Measurements from ENCODE around the gene TRPV3.
"Not testable (repeated sequence)": the region's sequence is repeated elsewhere in the genome, so short reads cannot be mapped to it uniquely, and the experiment has no call there.

TRPV3 gene

DNA sequence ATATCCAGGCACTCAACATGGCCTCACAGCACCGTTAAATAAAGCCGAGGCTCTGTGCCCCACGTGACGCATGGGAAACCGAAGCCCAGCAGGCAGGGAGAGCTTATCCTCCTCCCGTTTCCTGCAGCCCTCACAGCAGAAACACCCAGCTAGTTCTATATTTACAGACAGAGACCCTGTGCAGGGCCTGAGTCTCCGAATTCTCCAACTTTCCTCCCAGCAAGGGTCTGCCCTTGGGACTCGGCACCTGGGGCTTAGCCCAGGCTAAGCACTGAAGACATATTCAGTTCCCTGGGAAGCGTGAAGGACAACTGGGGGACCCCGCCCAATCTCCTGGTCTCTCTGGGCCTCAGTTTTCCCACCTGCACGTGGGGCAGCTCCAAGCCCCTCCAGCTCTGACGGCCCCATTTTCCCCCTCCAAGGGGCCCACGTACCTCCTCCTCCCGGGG is 29.2 kb downstream of the TRPV3 start:
- no peak for DNase-seq (ENCODE audit: low read depth, low spot score)
- H3K27ac ChIP-seq, result no peak overlapping the region

DNA sequence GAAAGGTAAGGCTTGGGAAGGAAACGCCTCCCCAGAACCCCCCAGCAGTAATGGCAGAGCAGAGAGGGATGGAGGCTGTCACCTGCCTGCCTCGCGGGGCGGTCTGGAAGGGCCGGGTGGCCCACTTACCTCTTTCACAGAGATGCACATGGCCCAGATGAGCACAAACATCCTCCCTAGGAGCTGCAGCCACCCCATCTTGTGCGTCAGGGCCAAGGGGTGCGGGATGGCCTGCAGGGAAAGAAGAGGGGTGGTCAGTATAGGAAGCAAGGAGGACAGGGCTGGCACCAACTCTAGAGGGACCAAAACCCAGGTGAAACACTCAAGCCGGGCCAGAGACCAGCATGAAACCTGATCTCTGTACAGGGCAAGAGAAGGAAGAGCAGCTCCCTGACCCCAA is 29.7 kb downstream of the TRPV3 start:
- H3K27ac ChIP-seq, result no peak overlapping the region
- DNase-seq (ENCODE audit: low read depth, low spot score), result no peak

GRCh38 chr17:3527468-3527867 is 30.1 kb downstream of the TRPV3 start:
- no peak for DNase-seq (ENCODE audit: low read depth, low spot score)
- no peak overlapping the region for H3K27ac ChIP-seq

- DNase-seq (ENCODE audit: low read depth, low spot score), result no peak
- no peak overlapping the region for H3K27ac ChIP-seq
Observed at GRCh38 chr17:3526971-3527370, 30.6 kb downstream of the TRPV3 start.

DNA sequence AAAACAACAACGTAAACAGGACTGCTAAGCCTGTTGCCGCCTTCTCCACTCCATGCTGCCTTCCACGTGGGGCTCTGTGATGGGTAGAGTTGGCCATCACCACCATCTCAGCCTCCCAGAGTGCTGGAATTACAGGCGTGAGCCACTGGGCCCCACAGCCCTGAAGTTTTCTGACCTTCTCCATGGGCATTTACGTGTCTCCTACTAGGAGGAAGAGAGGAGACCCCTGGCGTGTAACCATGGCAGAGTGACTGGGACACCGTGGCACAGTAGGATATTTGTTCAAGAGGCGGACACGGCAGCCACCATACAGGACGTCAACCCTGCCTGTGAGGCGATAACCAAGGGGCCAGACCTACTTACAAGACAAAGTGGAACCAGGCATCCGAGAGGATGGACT is 31.1 kb downstream of the TRPV3 start:
- no peak for DNase-seq (ENCODE audit: low read depth, low spot score)
- no peak overlapping the region for H3K27ac ChIP-seq

GRCh38 chr17:3524024-3524423 is 33.6 kb downstream of the TRPV3 start:
- H3K27ac ChIP-seq, result no peak overlapping the region

DNA sequence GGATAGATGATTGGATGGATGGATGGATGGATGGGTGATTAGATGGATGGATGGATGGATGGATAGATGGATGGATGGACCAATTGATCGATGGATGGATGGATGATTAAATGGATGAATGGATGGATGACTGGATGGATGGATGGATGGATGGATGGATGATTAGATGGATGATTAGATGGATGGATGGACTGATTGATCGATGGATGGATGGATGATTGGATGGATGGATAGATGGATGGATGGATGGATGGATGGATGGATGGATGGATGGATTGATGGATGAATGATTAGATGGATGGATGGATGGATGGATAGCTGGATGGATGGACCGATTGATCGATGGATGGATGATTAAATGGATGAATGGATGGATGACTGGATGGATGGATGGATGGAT is 38.1 kb downstream of the TRPV3 start:
- DNase-seq (ENCODE audit: low read depth, low spot score); H3K27ac ChIP-seq: not testable (repeated sequence)

More at GRCh38 chr17:3524024-3524423, 33.6 kb downstream of the TRPV3 start:
- DNase-seq (ENCODE audit: low read depth, low spot score), result no peak

DNA sequence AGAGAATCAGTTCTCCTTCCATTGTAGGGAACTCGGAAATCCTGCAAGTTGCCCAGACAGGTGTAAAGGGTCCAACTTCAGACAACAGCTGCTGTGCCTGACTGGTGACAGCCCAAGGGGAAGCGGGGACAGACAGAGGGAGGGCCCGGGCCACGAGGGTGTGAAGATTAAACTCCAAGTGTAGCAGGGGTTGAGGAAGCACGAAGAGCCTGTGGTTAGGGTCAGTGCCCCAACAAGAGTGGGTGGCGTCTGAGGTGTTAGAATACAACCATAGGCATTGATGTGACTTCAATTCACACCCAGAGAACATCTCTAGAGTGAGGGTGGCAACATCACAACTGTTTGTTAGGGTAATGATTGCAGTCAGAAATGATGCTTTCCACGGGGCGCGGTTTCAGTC is 42.7 kb downstream of the TRPV3 start:
- H3K27ac ChIP-seq, result no peak overlapping the region
- no peak for DNase-seq (ENCODE audit: low read depth, low spot score)

GRCh38 chr17:3514167-3514566 is 43.4 kb downstream of the TRPV3 start:
- not testable (repeated sequence) for H3K27ac ChIP-seq; DNase-seq (ENCODE audit: low read depth, low spot score)

- DNase-seq (ENCODE audit: low read depth, low spot score), result no peak
- no peak overlapping the region for H3K27ac ChIP-seq
Observed at GRCh38 chr17:3513305-3514035, 44.1 kb downstream of the TRPV3 start.

DNA sequence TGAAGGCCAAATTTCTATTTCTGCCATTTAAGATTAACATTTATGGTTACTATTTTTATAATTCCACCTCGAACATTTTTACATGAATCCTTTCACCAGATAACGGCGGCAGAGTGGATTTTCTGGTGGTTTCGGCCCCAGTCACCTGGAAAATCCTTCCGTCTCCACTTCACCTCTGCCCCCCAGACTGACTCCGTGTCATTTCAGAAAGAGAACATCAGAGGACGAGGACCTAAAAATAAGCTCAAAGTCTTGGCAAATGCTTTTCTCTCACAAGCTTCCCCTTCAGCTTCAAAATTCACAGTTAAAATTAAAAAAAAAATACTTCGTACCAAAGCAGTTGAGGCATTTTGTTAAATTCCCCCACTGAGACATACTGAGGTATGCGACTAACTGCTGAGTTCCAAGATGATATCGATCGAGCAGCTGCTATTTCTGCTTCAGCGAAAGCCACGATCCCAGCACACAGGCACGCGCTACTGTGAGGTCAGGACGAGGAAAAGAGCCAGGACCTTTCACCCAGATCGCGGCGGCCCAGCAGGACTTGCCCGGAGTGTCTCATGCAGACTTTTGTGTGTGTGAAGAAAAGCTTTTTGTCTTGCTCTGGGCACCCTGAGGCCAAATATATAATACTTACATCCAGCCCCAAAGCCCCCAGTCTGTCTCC is 45.0 kb downstream of the TRPV3 start:
- no peak overlapping the region for H3K27ac ChIP-seq
- no peak for DNase-seq (ENCODE audit: low read depth, low spot score)

GRCh38 chr17:3511852-3512504 is 45.6 kb downstream of the TRPV3 start:
- no peak for DNase-seq (ENCODE audit: low read depth, low spot score)
- no peak overlapping the region for H3K27ac ChIP-seq

- DNase-seq (ENCODE audit: low read depth, low spot score), result no peak
- H3K27ac ChIP-seq, result no peak overlapping the region
Observed at GRCh38 chr17:3510090-3510489, 47.5 kb downstream of the TRPV3 start.

DNA sequence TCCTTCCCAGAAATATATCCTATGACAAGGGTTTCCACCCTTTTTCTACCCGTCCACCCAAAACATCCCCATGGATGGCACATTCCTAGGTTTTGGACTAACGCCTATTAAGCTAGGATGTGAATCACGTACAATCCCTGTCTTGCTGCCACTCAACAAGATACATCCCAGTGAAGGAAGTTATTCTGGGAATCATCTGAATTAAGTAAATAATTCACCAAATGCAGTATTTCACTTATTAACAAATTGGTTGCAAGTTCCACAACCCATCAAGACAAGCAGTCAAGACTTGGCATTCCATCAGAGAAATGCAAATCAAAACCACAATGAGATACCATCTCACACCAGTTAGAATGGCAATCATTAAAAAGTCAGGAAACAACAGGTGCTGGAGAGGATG is 49.7 kb downstream of the TRPV3 start:
- no peak for DNase-seq (ENCODE audit: low read depth, low spot score)
- no peak overlapping the region for H3K27ac ChIP-seq

DNA sequence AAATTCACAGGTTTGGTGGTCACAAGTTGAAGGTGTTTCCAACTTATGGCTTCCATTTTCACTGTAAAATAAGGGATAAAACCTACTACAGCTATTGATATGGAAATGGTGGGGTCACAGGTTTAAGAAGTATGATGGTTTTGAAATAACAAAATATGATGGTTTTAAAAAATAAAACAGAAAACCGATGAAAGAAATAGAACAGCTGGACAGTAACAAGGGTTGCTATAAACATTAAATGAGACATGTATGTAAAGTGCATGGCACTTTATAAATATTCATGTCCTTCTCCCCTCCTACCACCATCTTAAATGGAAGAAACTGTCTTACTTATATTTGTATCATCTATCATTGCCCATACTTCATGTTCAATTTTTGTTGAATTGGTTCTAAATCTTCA is 50.5 kb downstream of the TRPV3 start:
- no peak for DNase-seq (ENCODE audit: low read depth, low spot score)
- H3K27ac ChIP-seq, result no peak overlapping the region

GRCh38 chr17:3506054-3506453 is 51.6 kb downstream of the TRPV3 start:
- DNase-seq (ENCODE audit: low read depth, low spot score), result no peak
- no peak overlapping the region for H3K27ac ChIP-seq

GRCh38 chr17:3505008-3505407 is 52.6 kb downstream of the TRPV3 start:
- H3K27ac ChIP-seq, result no peak overlapping the region
- no peak for DNase-seq (ENCODE audit: low read depth, low spot score)

DNA sequence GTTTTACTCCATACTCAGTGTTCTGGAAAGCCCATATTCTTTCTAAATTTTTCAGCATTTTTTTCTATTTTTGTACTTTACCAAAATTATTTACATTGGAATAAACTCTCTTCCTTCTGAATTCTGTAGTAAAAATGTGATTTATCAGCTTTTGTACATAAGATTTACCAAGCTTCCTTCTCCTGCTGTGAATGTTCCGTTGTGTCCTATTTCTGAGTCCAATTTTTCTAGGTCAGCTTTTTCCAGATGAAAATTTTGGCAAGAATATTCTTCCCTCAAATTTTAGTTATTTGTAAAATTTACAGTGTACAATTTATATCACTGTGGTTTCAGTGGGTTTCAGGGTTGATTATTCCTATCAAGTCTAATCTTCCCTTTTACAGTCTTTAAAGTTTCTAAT is 54.3 kb downstream of the TRPV3 start:
- H3K27ac ChIP-seq, result no peak overlapping the region
- DNase-seq (ENCODE audit: low read depth, low spot score), result no peak

DNA sequence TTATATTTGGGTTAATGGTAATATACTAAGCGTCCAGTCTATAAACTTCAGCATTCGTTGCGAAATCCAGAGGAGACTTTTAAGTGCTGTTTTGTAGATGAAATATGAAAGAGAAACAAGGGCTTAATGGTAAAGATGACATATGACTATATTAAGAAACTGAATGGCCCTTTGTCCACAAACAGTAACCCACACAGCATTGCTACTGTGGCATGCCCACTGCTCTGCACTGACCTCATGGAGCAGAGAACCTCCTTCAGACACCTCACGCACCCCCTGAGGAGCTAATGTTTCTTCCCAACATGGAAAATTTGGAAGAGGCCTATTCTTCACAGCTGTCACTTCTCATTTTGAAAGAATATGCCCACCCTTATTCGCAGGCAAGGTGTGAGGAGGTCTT is 55.1 kb downstream of the TRPV3 start:
- DNase-seq (ENCODE audit: low read depth, low spot score), result no peak
- no peak overlapping the region for H3K27ac ChIP-seq

DNA sequence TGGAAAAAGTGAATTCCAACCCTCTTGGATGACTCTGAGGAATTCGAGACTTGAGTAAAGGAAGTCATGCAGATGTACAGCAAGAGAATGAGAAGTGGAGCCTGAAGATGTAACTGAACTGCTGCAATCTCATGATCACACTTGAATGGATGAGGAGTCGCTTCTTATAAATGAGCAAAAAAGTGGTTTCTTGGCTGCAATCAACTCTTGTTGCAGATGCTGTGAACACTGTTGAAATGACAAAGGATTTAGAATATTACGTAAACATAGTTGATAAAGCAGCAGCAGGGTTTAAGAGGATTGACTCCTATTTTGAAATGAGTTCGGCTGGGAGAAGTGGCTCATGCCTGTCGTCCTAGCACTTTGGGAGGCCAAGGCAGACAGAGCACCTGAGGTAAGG is 56.3 kb downstream of the TRPV3 start:
- no peak for DNase-seq (ENCODE audit: low read depth, low spot score)
- H3K27ac ChIP-seq, result no peak overlapping the region

GRCh38 chr17:3497101-3497500 is 60.5 kb downstream of the TRPV3 start:
- no peak for DNase-seq (ENCODE audit: low read depth, low spot score)
- H3K27ac ChIP-seq, result no peak overlapping the region

Data from epithelial cell of prostate (primary cell).